Measurements from ENCODE around the gene RAB9A. TPM values are rescaled to one million over a fixed set of nuclear protein-coding genes. Genes with fewer than 3 reads are reported as not detected.
"Not testable (repeated sequence)": the region's sequence is repeated elsewhere in the genome, so short reads cannot be mapped to it uniquely, and the experiment has no call there.

RAB9A gene
- total and polyA plus RNA-seq, 4 donors = 9.0 to 22.9 (median 12.0) TPM

- no peak for DNase-seq (ENCODE audit: low spot score)
- Histone ChIP-seq H3K27me3 (ENCODE audit: control insufficient read depth in 4 of 4, insufficient read depth in 4 of 4, low read length in 3 of 4) (peaks cover 0 to 2% (median 0%) of the 10 kb centered on the region in 4 donors), H3K36me3 (ENCODE audit: control insufficient read depth in 4 of 4, insufficient read depth in 3 of 4, low read depth in 1 of 4, low read length in 3 of 4) (no peaks in the 10 kb centered on the region), H3K9me3 (ENCODE audit: control insufficient read depth in 4 of 4, low read length in 3 of 4) (peaks cover 0 to 3% (median 0%) of the 10 kb centered on the region in 4 donors), H3K27ac (ENCODE audit: low read depth in 1 of 2, low read length in 2 of 2) (no peak overlapping the region), H3K4me1 (ENCODE audit: control insufficient read depth in 4 of 4, insufficient read depth in 4 of 4, low read length in 3 of 4) (no peaks in the 10 kb centered on the region), H3K4me3 (ENCODE audit: low read depth in 1 of 3, low read length in 3 of 3) (no peak overlapping the region), H3K9ac (ENCODE audit: low read depth in 1 of 2, low read length in 2 of 2) (no peak overlapping the region)
- TF ChIP-seq JUND (IDR thresholded peaks at IDR 0.05) = no peak
- TF ChIP-seq TAF1 (conservative IDR thresholded peaks at IDR 0.05) = no peak
- TF ChIP-seq RAD21 (IDR thresholded peaks at IDR 0.05) = no peak
- no peak for TF ChIP-seq YY1 (IDR thresholded peaks at IDR 0.05)
- TF ChIP-seq, protein P1, sequence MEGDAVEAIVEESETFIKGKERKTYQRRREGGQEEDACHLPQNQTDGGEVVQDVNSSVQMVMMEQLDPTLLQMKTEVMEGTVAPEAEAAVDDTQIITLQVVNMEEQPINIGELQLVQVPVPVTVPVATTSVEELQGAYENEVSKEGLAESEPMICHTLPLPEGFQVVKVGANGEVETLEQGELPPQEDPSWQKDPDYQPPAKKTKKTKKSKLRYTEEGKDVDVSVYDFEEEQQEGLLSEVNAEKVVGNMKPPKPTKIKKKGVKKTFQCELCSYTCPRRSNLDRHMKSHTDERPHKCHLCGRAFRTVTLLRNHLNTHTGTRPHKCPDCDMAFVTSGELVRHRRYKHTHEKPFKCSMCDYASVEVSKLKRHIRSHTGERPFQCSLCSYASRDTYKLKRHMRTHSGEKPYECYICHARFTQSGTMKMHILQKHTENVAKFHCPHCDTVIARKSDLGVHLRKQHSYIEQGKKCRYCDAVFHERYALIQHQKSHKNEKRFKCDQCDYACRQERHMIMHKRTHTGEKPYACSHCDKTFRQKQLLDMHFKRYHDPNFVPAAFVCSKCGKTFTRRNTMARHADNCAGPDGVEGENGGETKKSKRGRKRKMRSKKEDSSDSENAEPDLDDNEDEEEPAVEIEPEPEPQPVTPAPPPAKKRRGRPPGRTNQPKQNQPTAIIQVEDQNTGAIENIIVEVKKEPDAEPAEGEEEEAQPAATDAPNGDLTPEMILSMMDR (IDR thresholded peaks at IDR 0.05; ENCODE audit: low read depth, low read length, missing input control) = no peak
- TF ChIP-seq GABPA (IDR thresholded peaks at IDR 0.05 in 1 of 2, conservative IDR thresholded peaks at IDR 0.05 in 1 of 2) = no peak
- no peak for TF ChIP-seq HNF4G (IDR thresholded peaks at IDR 0.05)
- TF ChIP-seq, protein P2, sequence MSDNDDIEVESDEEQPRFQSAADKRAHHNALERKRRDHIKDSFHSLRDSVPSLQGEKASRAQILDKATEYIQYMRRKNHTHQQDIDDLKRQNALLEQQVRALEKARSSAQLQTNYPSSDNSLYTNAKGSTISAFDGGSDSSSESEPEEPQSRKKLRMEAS (IDR thresholded peaks at IDR 0.05) = no peak
- TF ChIP-seq EGR1 (IDR thresholded peaks at IDR 0.05; ENCODE audit: low read depth in 2 of 2) = no peak
- no peak for TF ChIP-seq FOXA1 (IDR thresholded peaks at IDR 0.05)
- no peak for TF ChIP-seq SP1 (IDR thresholded peaks at IDR 0.05)
Observed at GRCh38 chrX:13676885-13677284, 12.0 kb upstream of the RAB9A start.

- H3K4me1 ChIP-seq (ENCODE audit: control insufficient read depth in 4 of 4, insufficient read depth in 4 of 4, low read length in 3 of 4); H3K27ac ChIP-seq (ENCODE audit: low read depth in 1 of 2, low read length in 2 of 2); H3K9ac ChIP-seq (ENCODE audit: low read depth in 1 of 2, low read length in 2 of 2); H3K36me3 ChIP-seq (ENCODE audit: control insufficient read depth in 4 of 4, insufficient read depth in 3 of 4, low read depth in 1 of 4, low read length in 3 of 4); H3K27me3 ChIP-seq (ENCODE audit: control insufficient read depth in 4 of 4, insufficient read depth in 4 of 4, low read length in 3 of 4); H3K4me3 ChIP-seq (ENCODE audit: low read depth in 1 of 3, low read length in 3 of 3); H3K9me3 ChIP-seq (ENCODE audit: control insufficient read depth in 4 of 4, low read length in 3 of 4); DNase-seq (ENCODE audit: low spot score): not testable (repeated sequence)
- 99% methylated on average over 4 of the region's 4 CpGs for WGBS
Observed at GRCh38 chrX:13679700-13680099, 9.2 kb upstream of the RAB9A start.

- Histone ChIP-seq H3K9me3 (ENCODE audit: control insufficient read depth in 4 of 4, low read length in 3 of 4) (no peaks in the 10 kb centered on the region), H3K27me3 (ENCODE audit: control insufficient read depth in 4 of 4, insufficient read depth in 4 of 4, low read length in 3 of 4) (peaks cover 0 to 2% (median 0%) of the 10 kb centered on the region in 4 donors), H3K4me3 (ENCODE audit: low read depth in 1 of 3, low read length in 3 of 3) (no peak overlapping the region), H3K27ac (ENCODE audit: low read depth in 1 of 2, low read length in 2 of 2) (no peak overlapping the region), H3K9ac (ENCODE audit: low read depth in 1 of 2, low read length in 2 of 2) (no peak overlapping the region), H3K4me1 (ENCODE audit: control insufficient read depth in 4 of 4, insufficient read depth in 4 of 4, low read length in 3 of 4) (no peaks in the 10 kb centered on the region), H3K36me3 (ENCODE audit: control insufficient read depth in 4 of 4, insufficient read depth in 3 of 4, low read depth in 1 of 4, low read length in 3 of 4) (no peaks in the 10 kb centered on the region)
- WGBS = 95% methylated on average over 7 of the region's 7 CpGs
- no peak for TF ChIP-seq ATF3 (IDR thresholded peaks at IDR 0.05)
- no peak for TF ChIP-seq YY1 (IDR thresholded peaks at IDR 0.05)
- DNase-seq (ENCODE audit: low spot score) = no peak
Observed at GRCh38 chrX:13681595-13681994, 7.3 kb upstream of the RAB9A start.

DNA sequence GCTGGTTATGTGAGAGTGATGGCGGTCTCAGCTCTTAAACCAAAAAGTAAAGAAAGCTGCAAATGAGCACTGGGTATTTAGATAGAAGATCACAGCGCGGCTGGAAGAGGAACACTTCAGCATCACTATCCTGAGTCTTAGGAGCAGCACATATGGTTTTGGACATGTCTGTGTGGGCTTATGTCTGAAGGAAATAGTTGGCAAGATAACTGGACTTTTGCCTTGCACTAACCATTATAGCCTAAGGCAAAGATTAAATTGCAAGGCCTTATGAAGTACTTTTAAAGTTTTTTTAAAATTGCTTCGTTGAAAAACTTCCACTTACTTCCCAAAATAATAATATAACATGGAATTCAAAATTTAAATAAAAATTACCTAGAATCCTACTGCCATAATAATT lies 4.6 kb upstream of the RAB9A start:
- TF ChIP-seq HNF4G (IDR thresholded peaks at IDR 0.05) (no peak), TAF1 (conservative IDR thresholded peaks at IDR 0.05) (no peak), JUND (IDR thresholded peaks at IDR 0.05) (no peak), RAD21 (IDR thresholded peaks at IDR 0.05) (no peak), NR2F2 (IDR thresholded peaks at IDR 0.05) (no peak), RXRA (IDR thresholded peaks at IDR 0.05) (no peak), YY1 (IDR thresholded peaks at IDR 0.05) (no peak), EGR1 (IDR thresholded peaks at IDR 0.05; ENCODE audit: low read depth in 2 of 2) (no peak), FOXA2 (IDR thresholded peaks at IDR 0.05) (no peak), SP1 (IDR thresholded peaks at IDR 0.05) (no peak), ATF3 (IDR thresholded peaks at IDR 0.05) (no peak), HNF4A (conservative IDR thresholded peaks at IDR 0.05) (no peak)
- TF ChIP-seq, protein P3, sequence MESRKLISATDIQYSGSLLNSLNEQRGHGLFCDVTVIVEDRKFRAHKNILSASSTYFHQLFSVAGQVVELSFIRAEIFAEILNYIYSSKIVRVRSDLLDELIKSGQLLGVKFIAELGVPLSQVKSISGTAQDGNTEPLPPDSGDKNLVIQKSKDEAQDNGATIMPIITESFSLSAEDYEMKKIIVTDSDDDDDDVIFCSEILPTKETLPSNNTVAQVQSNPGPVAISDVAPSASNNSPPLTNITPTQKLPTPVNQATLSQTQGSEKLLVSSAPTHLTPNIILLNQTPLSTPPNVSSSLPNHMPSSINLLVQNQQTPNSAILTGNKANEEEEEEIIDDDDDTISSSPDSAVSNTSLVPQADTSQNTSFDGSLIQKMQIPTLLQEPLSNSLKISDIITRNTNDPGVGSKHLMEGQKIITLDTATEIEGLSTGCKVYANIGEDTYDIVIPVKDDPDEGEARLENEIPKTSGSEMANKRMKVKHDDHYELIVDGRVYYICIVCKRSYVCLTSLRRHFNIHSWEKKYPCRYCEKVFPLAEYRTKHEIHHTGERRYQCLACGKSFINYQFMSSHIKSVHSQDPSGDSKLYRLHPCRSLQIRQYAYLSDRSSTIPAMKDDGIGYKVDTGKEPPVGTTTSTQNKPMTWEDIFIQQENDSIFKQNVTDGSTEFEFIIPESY (IDR thresholded peaks at IDR 0.05) = no peak
- TF ChIP-seq, protein P2 (IDR thresholded peaks at IDR 0.05) = no peak
- Histone ChIP-seq H3K27me3 (ENCODE audit: control insufficient read depth in 4 of 4, insufficient read depth in 4 of 4, low read length in 3 of 4) (peaks cover 0 to 2% (median 0%) of the 10 kb centered on the region in 4 donors), H3K4me3 (ENCODE audit: low read depth in 1 of 3, low read length in 3 of 3) (no peak overlapping the region), H3K9ac (ENCODE audit: low read depth in 1 of 2, low read length in 2 of 2) (no peak overlapping the region), H3K4me1 (ENCODE audit: control insufficient read depth in 4 of 4, insufficient read depth in 4 of 4, low read length in 3 of 4) (peaks cover 0 to 6% (median 2%) of the 10 kb centered on the region in 4 donors), H3K36me3 (ENCODE audit: control insufficient read depth in 4 of 4, insufficient read depth in 3 of 4, low read depth in 1 of 4, low read length in 3 of 4) (no peaks in the 10 kb centered on the region), H3K9me3 (ENCODE audit: control insufficient read depth in 4 of 4, low read length in 3 of 4) (no peaks in the 10 kb centered on the region), H3K27ac (ENCODE audit: low read depth in 1 of 2, low read length in 2 of 2) (no peak overlapping the region)
- DNase-seq (ENCODE audit: low spot score) = no peak
- 95% methylated on average over 4 of the region's 4 CpGs for WGBS
